Activated naive CD4-positive, alpha-beta T cell treated with anti-CD3 and anti-CD28 coated beads, Interleukin-2, amount 50 U/mL, for 72 hours (primary cell): Measurements from ENCODE around the gene ADAM8. TPM values are rescaled to one million over a fixed set of nuclear protein-coding genes. Genes with fewer than 3 reads are reported as not detected.

Experiments
- ATAC-seq, 2 donors: fragments of 150-1000 bp; cut with Tn5 transposase; 2 replicates each; pipeline ENCODE4 v1.10.0; 2021; ENCODE audit warnings: mild to moderate bottlenecking in 2 of 2, moderate library complexity in 2 of 2
- DNase-seq, 2 donors: peaks; one replicate each; pipeline ENCODE4 v3.0.0; 2021 to 2022; ENCODE audit warnings: low spot score in 2 of 2
- H3K27ac Mint-ChIP-seq, 2 donors: one replicate each; pipeline ENCODE4 v1.8.0; 2022; ENCODE audit warnings: mild to moderate bottlenecking in 2 of 2, mixed read lengths in 2 of 2
- H3K36me3 Mint-ChIP-seq, 2 donors: one replicate each; pipeline ENCODE4 v1.8.0; 2022; ENCODE audit warnings: mixed read lengths in 2 of 2
- H3K9me3 Mint-ChIP-seq, 2 donors: one replicate each; pipeline ENCODE4 v1.8.0; 2022; ENCODE audit warnings: mixed read lengths in 2 of 2
- total RNA-seq, 2 donors: library from RNA; stranded (reverse); gene quantifications; one replicate each; pipeline ENCODE4 v1.2.3, GENCODE V29; 2022

Gene ADAM8
- total RNA-seq, 2 donors from 2014 or later: 101 to 201 TPM

GRCh38 chr10:133251388-133252222 is 25.1 kb downstream of the ADAM8 start:
- H3K36me3 Mint-ChIP-seq: no peaks in the 10 kb centered on the region
- ATAC-seq (no peak), DNase-seq (no peak)
- no peak overlapping the region for H3K27ac Mint-ChIP-seq
- H3K9me3 Mint-ChIP-seq: no peaks in the 10 kb centered on the region

DNA sequence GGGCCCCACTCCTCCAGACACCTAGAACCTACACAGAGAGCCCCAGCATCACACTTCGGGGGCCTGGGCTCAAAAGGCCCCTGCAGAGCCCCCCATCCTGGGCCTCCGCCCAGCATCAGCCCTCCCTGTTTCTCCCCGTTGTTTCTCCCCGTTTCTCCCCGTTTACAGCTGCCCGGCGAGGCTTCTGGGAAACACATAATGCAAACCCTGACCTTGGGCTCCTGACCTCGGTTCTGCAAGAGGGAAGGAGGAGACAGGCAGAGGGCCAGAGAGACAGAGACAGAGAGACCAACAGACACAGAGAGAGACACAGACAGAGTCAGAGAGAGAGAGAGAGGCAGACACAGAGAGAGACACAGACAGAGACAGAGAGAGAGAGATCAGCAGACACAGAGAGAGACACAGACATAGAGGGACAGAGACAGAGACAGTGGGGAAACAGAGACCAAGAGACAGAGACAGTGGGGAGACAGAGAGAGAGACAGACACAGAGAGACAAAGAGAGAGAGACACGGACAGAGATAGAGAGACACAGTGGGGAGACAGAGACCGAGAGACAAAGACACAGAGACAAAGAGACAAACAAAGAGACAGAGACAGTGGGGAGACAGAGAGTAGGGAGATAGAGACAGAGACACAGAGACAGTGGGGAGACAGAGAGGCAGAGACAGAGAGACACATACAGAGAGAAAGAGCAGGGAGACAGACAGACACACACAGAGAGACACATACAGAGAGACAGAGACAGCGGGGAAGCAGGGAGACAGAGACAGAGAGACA is 26.5 kb downstream of the ADAM8 start:
- DNase-seq (no peak), ATAC-seq (no peak)
- no peaks in the 10 kb centered on the region for H3K36me3 Mint-ChIP-seq
- H3K27ac Mint-ChIP-seq: peak overlapping the region; percentile 34 to 75
- H3K9me3 Mint-ChIP-seq: no peaks in the 10 kb centered on the region

- Mint-ChIP-seq H3K27ac (no peak overlapping the region), H3K36me3 (no peaks in the 10 kb centered on the region), H3K9me3 (no peaks in the 10 kb centered on the region)
- DNase-seq (no peak), ATAC-seq (no peak)
Observed at GRCh38 chr10:133249094-133249780, 27.4 kb downstream of the ADAM8 start.

DNA sequence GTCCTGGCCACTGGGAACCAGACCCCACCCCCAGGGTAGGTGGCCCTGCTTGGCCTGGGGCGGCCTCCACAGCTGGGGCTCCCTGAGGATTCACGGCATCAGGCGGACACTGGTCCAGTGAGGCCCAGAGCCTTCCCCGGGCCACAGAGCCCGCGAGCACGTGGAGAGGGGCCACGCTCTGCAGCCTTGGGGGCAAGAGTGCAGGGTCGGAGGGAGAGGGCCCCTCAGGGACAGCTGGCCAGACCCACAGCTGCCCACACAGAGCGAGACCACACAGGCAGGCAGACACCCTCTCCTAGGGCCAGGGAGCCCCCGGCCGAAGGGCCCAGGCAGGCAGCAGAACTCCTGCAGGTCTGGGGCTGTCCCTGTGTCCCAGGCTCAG is 28.3 kb downstream of the ADAM8 start:
- no peaks in the 10 kb centered on the region for H3K9me3 Mint-ChIP-seq
- H3K36me3 Mint-ChIP-seq: no peaks in the 10 kb centered on the region
- ATAC-seq: no peak
- DNase-seq: no peak
- no peak overlapping the region for H3K27ac Mint-ChIP-seq

DNA sequence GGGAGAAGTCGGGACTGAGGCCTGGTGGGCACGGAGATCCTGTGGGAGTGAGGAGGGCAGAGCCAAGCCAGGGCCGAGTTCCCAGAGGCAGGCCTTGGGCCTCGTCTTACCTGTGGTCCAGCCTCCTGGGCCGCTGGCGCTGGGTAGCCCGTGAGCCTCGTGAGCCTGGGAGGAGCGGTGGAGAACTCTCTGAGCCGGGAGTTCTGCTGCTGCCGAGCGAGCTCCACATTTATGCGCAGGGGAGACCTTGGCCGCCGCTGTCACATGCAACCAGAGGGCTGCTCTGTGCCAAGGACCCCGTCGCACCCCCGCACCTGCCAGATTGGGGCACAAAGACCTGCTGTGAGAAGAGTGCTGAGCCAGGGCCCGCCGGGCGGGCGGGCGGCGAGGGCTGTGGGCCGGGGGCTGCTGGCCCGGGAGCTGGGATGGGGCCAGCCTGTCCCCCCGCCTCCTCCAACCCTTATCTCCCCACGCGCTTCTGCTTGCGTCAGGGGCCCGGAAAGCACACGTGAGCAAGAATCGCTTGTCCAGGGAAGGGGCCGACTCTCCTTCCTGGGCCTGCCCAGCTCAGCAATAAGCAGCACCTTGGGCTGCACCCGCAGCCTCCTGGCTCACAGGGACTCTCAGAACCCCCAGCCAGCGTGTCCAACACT is 28.9 kb downstream of the ADAM8 start:
- Mint-ChIP-seq H3K9me3 (no peaks in the 10 kb centered on the region), H3K36me3 (no peaks in the 10 kb centered on the region), H3K27ac (no peak overlapping the region)
- DNase-seq (no peak), ATAC-seq (no peak)

DNA sequence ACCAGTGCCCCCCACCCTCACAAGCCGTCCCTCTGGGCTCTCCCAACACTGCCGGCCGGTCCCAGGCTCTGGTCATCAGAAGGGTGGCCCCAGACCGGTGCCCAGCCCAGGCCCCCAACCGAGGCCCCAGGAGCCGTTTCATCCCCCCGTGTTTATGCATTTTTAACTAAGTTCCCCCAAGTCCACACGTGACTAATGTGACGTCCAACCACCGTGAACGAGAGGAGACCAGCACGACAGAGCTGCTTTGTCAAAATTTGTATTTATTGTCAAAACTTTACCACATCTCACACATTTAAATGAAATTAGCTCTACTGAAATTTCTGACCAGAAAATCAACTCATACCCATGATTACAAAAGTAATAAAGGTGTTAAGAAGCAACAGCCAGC is 30.4 kb downstream of the ADAM8 start:
- Mint-ChIP-seq H3K9me3 (no peaks in the 10 kb centered on the region), H3K36me3 (no peaks in the 10 kb centered on the region), H3K27ac (no peak overlapping the region)
- no peak for ATAC-seq
- DNase-seq: no peak

- DNase-seq (no peak), ATAC-seq (no peak)
- Mint-ChIP-seq H3K9me3 (no peaks in the 10 kb centered on the region), H3K27ac (peak overlapping the region in 1 of 2 donors; percentile 72), H3K36me3 (no peaks in the 10 kb centered on the region)
Observed at GRCh38 chr10:133245439-133246235, 31.0 kb downstream of the ADAM8 start.

GRCh38 chr10:133243593-133243992 is 33.1 kb downstream of the ADAM8 start:
- DNase-seq (no peak), ATAC-seq (no peak)
- Mint-ChIP-seq H3K9me3 (no peaks in the 10 kb centered on the region), H3K36me3 (no peaks in the 10 kb centered on the region), H3K27ac (no peak overlapping the region)

DNA sequence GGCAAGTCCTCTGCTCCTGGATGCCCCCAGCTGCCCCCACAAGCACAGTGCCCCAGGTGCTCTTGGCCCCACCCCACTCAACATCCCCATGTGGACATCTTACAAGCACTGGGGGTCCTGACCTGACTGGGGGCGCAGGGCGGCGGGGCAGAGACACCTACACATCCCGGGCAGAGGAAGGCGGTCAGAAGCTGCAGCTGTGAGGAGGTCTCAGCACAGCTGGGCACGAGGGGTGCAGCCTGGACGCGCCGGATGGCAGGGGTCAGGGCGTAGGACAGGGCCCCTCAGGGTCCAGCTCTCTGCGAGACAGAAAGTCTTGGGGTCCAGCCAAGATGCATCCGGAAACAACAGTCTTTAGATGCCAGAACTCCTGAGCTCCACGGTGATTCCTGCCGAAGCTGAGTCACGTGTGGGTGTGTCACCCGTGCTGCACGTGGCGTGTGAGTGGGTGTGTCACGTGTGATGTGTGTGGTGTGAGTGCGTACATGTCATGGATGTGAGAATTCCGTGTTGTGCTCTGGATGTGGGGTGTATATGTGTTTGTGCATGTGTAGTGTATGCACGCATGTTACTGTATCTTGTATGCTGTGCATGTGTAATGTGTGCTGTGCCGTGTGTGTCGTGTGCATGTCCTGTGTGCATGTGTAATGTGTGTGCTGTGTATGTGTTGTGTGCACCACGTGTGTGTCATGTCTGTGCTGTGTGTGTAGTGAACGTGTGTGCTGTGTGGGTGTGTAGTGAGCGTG is 33.9 kb downstream of the ADAM8 start:
- ATAC-seq (no peak), DNase-seq (no peak)
- Mint-ChIP-seq H3K9me3 (no peaks in the 10 kb centered on the region), H3K27ac (no peak overlapping the region), H3K36me3 (no peaks in the 10 kb centered on the region)

- H3K9me3 Mint-ChIP-seq: no peaks in the 10 kb centered on the region
- H3K36me3 Mint-ChIP-seq: no peaks in the 10 kb centered on the region
- no peak overlapping the region for H3K27ac Mint-ChIP-seq
- ATAC-seq: peak in 1 of 2 donors; percentile 10
- no peak for DNase-seq
Observed at GRCh38 chr10:133241501-133242205, 35.0 kb downstream of the ADAM8 start.

GRCh38 chr10:133239990-133240389 is 36.7 kb downstream of the ADAM8 start:
- H3K36me3 Mint-ChIP-seq: no peaks in the 10 kb centered on the region
- no peak overlapping the region for H3K27ac Mint-ChIP-seq
- DNase-seq (no peak), ATAC-seq (no peak)
- no peaks in the 10 kb centered on the region for H3K9me3 Mint-ChIP-seq

- ATAC-seq (no peak), DNase-seq (no peak)
- Mint-ChIP-seq H3K36me3 (no peaks in the 10 kb centered on the region), H3K27ac (no peak overlapping the region), H3K9me3 (no peaks in the 10 kb centered on the region)
Observed at GRCh38 chr10:133238466-133238804, 38.2 kb downstream of the ADAM8 start.

- H3K36me3 Mint-ChIP-seq: no peaks in the 10 kb centered on the region
- no peak within 1 kb of the TSS for H3K27ac Mint-ChIP-seq
- DNase-seq (no peak), ATAC-seq (no peak)
- H3K9me3 Mint-ChIP-seq: no peaks in the 10 kb centered on the region
Observed at GRCh38 chr10:133237588-133238465, 38.8 kb downstream of the ADAM8 start, which contains the start of gene VENTX. VENTX (plus strand) TSS chr10:133237855; CDS start chr10:133237915, 60 bp downstream.

GRCh38 chr10:133237241-133237587 is 39.5 kb downstream of the ADAM8 start:
- Mint-ChIP-seq H3K27ac (no peak overlapping the region), H3K9me3 (no peaks in the 10 kb centered on the region), H3K36me3 (no peaks in the 10 kb centered on the region)
- no peak for ATAC-seq
- DNase-seq: no peak
